ENCODE data around the gene ZNF143.
"Not testable (repeated sequence)": the region's sequence is repeated elsewhere in the genome, so short reads cannot be mapped to it uniquely, and the experiment has no call there.

ZNF143 gene

GRCh38 chr11:9460322-9461062 lies at the start of gene ZNF143:
Gene ZNF143, plus strand, starts transcription at chr11:9461012. Its CDS starts 10,297 bp downstream, at chr11:9471309.
- DNase-seq (ENCODE audit: low read depth in 1 of 2, low spot score in 1 of 2) = peak; percentile 99 to 100

GRCh38 chr11:9428706-9429105 lies 32.1 kb upstream of the ZNF143 start:
- no peak for DNase-seq (ENCODE audit: low read depth in 1 of 2, low spot score in 1 of 2)

GRCh38 chr11:9438611-9439010 lies 22.2 kb upstream of the ZNF143 start:
- no peak for DNase-seq (ENCODE audit: low read depth in 1 of 2, low spot score in 1 of 2)

GRCh38 chr11:9446230-9446629 lies 14.6 kb upstream of the ZNF143 start:
- no peak for DNase-seq (ENCODE audit: low read depth in 1 of 2, low spot score in 1 of 2)

- DNase-seq (ENCODE audit: low read depth in 1 of 2, low spot score in 1 of 2) = no peak
These were observed 12.0 kb upstream of the ZNF143 start for GRCh38 chr11:9448576-9449352.

- not testable (repeated sequence) for DNase-seq (ENCODE audit: low read depth in 1 of 2, low spot score in 1 of 2)
These were observed 8.8 kb upstream of the ZNF143 start for GRCh38 chr11:9452023-9452422.

- no peak for DNase-seq (ENCODE audit: low read depth in 1 of 2, low spot score in 1 of 2)
These were observed 5.1 kb upstream of the ZNF143 start for GRCh38 chr11:9455722-9456121.

- DNase-seq (ENCODE audit: low read depth in 1 of 2, low spot score in 1 of 2) = peak in 1 of 2 donors; percentile 36
These were observed 1.0 kb upstream of the ZNF143 start for GRCh38 chr11:9459667-9460321.

GRCh38 chr11:9461063-9461759 lies 399 bp downstream of the ZNF143 start:
- peak in 1 of 2 donors; percentile 69 for DNase-seq (ENCODE audit: low read depth in 1 of 2, low spot score in 1 of 2)

GRCh38 chr11:9461760-9462134 lies 935 bp downstream of the ZNF143 start:
- DNase-seq (ENCODE audit: low read depth in 1 of 2, low spot score in 1 of 2) = no peak

- no peak for DNase-seq (ENCODE audit: low read depth in 1 of 2, low spot score in 1 of 2)
These were observed 1.5 kb downstream of the ZNF143 start for GRCh38 chr11:9462172-9462799.

GRCh38 chr11:9462806-9463537 lies 2.2 kb downstream of the ZNF143 start:
- no peak for DNase-seq (ENCODE audit: low read depth in 1 of 2, low spot score in 1 of 2)

GRCh38 chr11:9470765-9471164 lies 10.0 kb downstream of the ZNF143 start:
- DNase-seq (ENCODE audit: low read depth in 1 of 2, low spot score in 1 of 2) = no peak

GRCh38 chr11:9473408-9473807 lies 12.6 kb downstream of the ZNF143 start:
- no peak for DNase-seq (ENCODE audit: low read depth in 1 of 2, low spot score in 1 of 2)

GRCh38 chr11:9479899-9480298 lies 19.1 kb downstream of the ZNF143 start:
- DNase-seq (ENCODE audit: low read depth in 1 of 2, low spot score in 1 of 2) = no peak

GRCh38 chr11:9489080-9489765 lies 28.4 kb downstream of the ZNF143 start:
- DNase-seq (ENCODE audit: low read depth in 1 of 2, low spot score in 1 of 2) = no peak

- DNase-seq (ENCODE audit: low read depth in 1 of 2, low spot score in 1 of 2) = no peak
These were observed 29.6 kb downstream of the ZNF143 start for GRCh38 chr11:9490376-9490775.

GRCh38 chr11:9493492-9493891 lies 32.7 kb downstream of the ZNF143 start:
- DNase-seq (ENCODE audit: low read depth in 1 of 2, low spot score in 1 of 2) = no peak

- no peak for DNase-seq (ENCODE audit: low read depth in 1 of 2, low spot score in 1 of 2)
These were observed 33.5 kb downstream of the ZNF143 start for GRCh38 chr11:9494316-9494715.
